ENCODE data around the gene IGFL1. TPM values are rescaled to one million over a fixed set of nuclear protein-coding genes. Genes with fewer than 3 reads are reported as not detected.
"Not testable (repeated sequence)": the region's sequence is repeated elsewhere in the genome, so short reads cannot be mapped to it uniquely, and the experiment has no call there.

IGFL1 gene
- total RNA-seq, 2 experiments from 2014 or later: not detected

DNA sequence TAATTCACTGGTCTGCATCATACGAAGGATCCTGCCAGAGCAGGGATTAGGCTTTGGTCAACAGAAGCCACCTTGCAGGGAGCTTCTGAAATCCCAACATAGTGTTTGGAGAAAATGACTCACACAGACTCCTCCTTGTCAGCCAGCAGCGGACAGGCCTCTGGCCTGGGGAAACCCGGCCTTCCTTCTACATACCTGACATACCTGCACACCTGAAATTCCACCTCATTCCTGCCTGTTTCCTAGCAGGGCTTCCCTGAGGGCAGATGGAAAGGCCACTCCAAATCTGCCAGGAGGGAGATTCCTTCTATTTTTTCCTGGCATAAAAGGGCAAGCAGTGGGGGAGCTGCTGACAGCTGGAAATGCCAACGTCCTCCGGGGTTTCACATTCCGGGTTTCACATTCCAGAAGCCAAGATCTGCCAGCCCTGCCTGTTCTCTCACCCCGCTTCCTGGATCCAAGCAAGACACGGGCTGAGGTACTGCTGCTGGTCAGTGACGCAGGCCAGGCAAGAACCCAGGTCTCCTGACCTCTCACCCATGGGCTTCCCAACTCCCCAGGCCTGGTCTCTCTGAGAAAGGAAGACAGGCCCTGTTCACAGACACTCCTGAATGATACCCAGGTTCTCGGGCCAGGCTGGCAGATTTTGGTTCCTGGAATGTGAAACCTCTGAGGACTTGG is 18.2 kb upstream of the IGFL1 start:
- intact Hi-C loops (cut with micrococcal nuclease; ENCODE audit: unreplicated experiment): no loop called here
- Histone ChIP-seq H3K9me2 (ENCODE audit: insufficient read depth, low read length) (no peaks in the 10 kb centered on the region), H3K36me3 (ENCODE audit: insufficient read depth, low read length) (no peaks in the 10 kb centered on the region), H3K79me2 (ENCODE audit: insufficient read depth, low read depth, low read length) (no peaks in the 10 kb centered on the region), H4K20me1 (ENCODE audit: insufficient read depth, low read length) (no peaks in the 10 kb centered on the region), H2AFZ (ENCODE audit: low read length) (no peak overlapping the region), H3K27ac (ENCODE audit: low read depth, low read length, poor library complexity, severe bottlenecking) (no peak overlapping the region), H3K4me2 (ENCODE audit: low read length) (no peak overlapping the region), H3K9me3 (ENCODE audit: low read length) (no peaks in the 10 kb centered on the region), H3K4me1 (ENCODE audit: insufficient read depth, low read length, poor library complexity, severe bottlenecking) (no peaks in the 10 kb centered on the region), H3K4me3 (ENCODE audit: low read depth, low read length, poor library complexity, severe bottlenecking) (no peak overlapping the region)
- ChIA-PET POLR2A (no interaction called here), CTCF (ENCODE audit: unreplicated experiment) (no interaction called here)
- no TSS peak for BruUV-seq (replicated peaks)
- DNase-seq (ENCODE audit: low spot score): no peak
- no peak for TF ChIP-seq EZH2phosphoT487 (IDR thresholded peaks at IDR 0.05; ENCODE audit: borderline replicate concordance, low read depth, low read length)
- TF ChIP-seq, protein P1, sequence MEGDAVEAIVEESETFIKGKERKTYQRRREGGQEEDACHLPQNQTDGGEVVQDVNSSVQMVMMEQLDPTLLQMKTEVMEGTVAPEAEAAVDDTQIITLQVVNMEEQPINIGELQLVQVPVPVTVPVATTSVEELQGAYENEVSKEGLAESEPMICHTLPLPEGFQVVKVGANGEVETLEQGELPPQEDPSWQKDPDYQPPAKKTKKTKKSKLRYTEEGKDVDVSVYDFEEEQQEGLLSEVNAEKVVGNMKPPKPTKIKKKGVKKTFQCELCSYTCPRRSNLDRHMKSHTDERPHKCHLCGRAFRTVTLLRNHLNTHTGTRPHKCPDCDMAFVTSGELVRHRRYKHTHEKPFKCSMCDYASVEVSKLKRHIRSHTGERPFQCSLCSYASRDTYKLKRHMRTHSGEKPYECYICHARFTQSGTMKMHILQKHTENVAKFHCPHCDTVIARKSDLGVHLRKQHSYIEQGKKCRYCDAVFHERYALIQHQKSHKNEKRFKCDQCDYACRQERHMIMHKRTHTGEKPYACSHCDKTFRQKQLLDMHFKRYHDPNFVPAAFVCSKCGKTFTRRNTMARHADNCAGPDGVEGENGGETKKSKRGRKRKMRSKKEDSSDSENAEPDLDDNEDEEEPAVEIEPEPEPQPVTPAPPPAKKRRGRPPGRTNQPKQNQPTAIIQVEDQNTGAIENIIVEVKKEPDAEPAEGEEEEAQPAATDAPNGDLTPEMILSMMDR (conservative IDR thresholded peaks at IDR 0.05; ENCODE audit: low read length): no peak

DNA sequence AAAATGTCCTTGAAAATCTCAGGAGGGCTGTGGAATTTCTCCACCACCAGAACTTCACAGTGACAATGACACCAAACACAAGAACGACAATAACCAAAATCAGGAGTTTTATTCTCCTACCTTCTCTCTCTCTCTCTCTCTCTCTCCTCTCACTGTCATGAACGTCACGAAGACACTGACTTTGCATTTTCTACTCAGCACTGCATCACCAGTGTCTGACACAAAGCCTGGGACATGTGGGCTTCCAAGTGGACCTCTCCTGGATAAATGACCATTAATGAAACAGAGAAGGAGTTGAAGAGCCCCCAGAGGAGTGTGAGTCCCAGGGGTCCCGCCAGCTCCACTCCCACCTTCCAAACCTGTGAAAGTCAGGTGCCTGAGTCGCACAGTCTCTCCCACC is 16.9 kb upstream of the IGFL1 start:
- H3K4me1 ChIP-seq (ENCODE audit: insufficient read depth, low read length, poor library complexity, severe bottlenecking); H3K4me3 ChIP-seq (ENCODE audit: low read depth, low read length, poor library complexity, severe bottlenecking); POLR2A ChIA-PET; H3K9me2 ChIP-seq (ENCODE audit: insufficient read depth, low read length); H3K79me2 ChIP-seq (ENCODE audit: insufficient read depth, low read depth, low read length); intact Hi-C loops (cut with micrococcal nuclease; ENCODE audit: unreplicated experiment); BruUV-seq (replicated peaks); H3K4me2 ChIP-seq (ENCODE audit: low read length); DNase-seq (ENCODE audit: low spot score); H4K20me1 ChIP-seq (ENCODE audit: insufficient read depth, low read length); H3K9me3 ChIP-seq (ENCODE audit: low read length); H2AFZ ChIP-seq (ENCODE audit: low read length); H3K36me3 ChIP-seq (ENCODE audit: insufficient read depth, low read length); H3K27ac ChIP-seq (ENCODE audit: low read depth, low read length, poor library complexity, severe bottlenecking); CTCF ChIA-PET (ENCODE audit: unreplicated experiment): not testable (repeated sequence)

DNA sequence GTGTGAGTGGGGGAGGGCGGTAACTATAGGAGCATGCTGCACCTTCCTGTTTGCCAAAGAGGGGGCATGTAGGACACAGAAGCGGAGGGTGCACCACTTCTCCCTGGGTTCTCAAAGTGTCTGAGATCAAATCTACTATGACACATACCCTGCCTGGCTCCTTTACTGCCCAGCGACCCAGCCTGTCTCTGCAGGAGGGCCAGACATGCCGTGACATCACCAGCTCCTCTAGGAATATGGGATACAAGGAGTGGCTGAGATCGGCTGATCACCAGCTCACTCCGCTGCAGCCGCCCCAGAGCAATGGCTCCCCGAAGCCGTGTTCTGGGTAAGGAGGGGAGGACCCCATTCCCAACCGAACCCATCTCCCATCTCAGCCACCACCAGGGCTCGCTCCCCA is 16.4 kb upstream of the IGFL1 start:
- Histone ChIP-seq H3K4me3 (ENCODE audit: low read depth, low read length, poor library complexity, severe bottlenecking) (no peak overlapping the region), H3K9me3 (ENCODE audit: low read length) (no peaks in the 10 kb centered on the region), H3K4me1 (ENCODE audit: insufficient read depth, low read length, poor library complexity, severe bottlenecking) (no peaks in the 10 kb centered on the region), H3K79me2 (ENCODE audit: insufficient read depth, low read depth, low read length) (no peaks in the 10 kb centered on the region), H3K9me2 (ENCODE audit: insufficient read depth, low read length) (no peaks in the 10 kb centered on the region), H3K27ac (ENCODE audit: low read depth, low read length, poor library complexity, severe bottlenecking) (no peak overlapping the region), H3K4me2 (ENCODE audit: low read length) (no peak overlapping the region), H4K20me1 (ENCODE audit: insufficient read depth, low read length) (no peaks in the 10 kb centered on the region), H3K36me3 (ENCODE audit: insufficient read depth, low read length) (no peaks in the 10 kb centered on the region), H2AFZ (ENCODE audit: low read length) (no peak overlapping the region)
- no peak for TF ChIP-seq EZH2phosphoT487 (IDR thresholded peaks at IDR 0.05; ENCODE audit: borderline replicate concordance, low read depth, low read length)
- TF ChIP-seq, protein P1 (conservative IDR thresholded peaks at IDR 0.05; ENCODE audit: low read length): no peak
- DNase-seq (ENCODE audit: low spot score): no peak
- POLR2A ChIA-PET: no interaction called here
- CTCF ChIA-PET (ENCODE audit: unreplicated experiment): no interaction called here
- intact Hi-C loops (cut with micrococcal nuclease; ENCODE audit: unreplicated experiment): no loop called here
- BruUV-seq (replicated peaks): no TSS peak

All from OCI-LY7 (cell line).